Measurements from ENCODE around the gene RNU6-9.
A peak's percentile ranks its signal among the peaks of the same experiment; 100 is the strongest.

DNA sequence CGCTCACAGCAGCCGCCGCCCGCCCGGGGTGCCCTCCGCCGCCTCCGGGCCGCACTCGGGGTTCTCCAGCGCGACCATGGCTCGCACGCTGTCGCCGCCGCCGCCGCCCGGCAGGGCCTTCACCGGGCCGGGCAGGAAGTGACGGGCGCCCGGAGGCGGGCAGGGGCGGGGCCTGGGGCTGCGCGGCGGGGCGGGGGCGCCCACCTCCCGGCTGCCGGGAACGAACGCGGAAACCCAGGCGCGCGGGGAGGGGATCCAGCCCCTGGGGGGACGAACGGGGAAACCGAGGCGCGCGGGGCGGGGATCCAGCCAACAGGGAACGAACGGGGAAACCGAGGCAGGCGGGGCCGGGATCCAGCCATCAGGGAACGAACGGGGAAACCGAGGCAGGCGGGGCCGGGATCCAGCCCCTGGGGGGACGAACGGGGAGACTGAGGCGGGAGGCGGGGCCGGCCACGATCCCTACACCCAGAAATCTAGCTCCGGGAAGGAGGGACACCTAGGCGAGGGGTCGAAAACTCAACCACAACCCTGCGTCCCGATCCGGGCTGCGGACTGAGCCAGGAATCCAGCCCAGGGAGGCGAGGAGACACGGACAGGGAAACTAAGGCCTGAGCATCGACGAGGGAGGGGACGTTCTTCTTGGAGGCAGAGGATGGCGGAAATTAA lies 19.9 kb downstream of the RNU6-9 start, which contains the start of gene R3HDM4:
- TF ChIP-seq TAF1 (IDR thresholded peaks at IDR 0.05; ENCODE audit: borderline replicate concordance, insufficient read depth, low read length), result peak; percentile 45; the same call in 1 of the 2 replicates
- no peak; the same call in 1 of the 2 replicates for TF ChIP-seq SIN3A (IDR thresholded peaks at IDR 0.05; ENCODE audit: borderline replicate concordance, insufficient read depth, low read length)
